NCI-H748 treated with DMSO at 0.1 percent for 48 hours (cell line): ENCODE results near the gene BMP2K.
"Not testable (repeated sequence)": the region's sequence is repeated elsewhere in the genome, so short reads cannot be mapped to it uniquely, and the experiment has no call there.

Source experiments
- DNase-seq: peaks from one replicate; lab custom pipeline; 2025; lab: John Stamatoyannopoulos, UW

The BMP2K gene

GRCh38 chr4:78864405-78865024 is 88.4 kb downstream of the BMP2K start:
- peak; percentile 62 for DNase-seq

- no peak for DNase-seq
Measured at GRCh38 chr4:78865451-78865850, 89.3 kb downstream of the BMP2K start.

- not testable (repeated sequence) for DNase-seq
Measured at GRCh38 chr4:78868712-78869111, 92.6 kb downstream of the BMP2K start.

- DNase-seq: no peak
Measured at GRCh38 chr4:78870056-78870455, 93.9 kb downstream of the BMP2K start.

GRCh38 chr4:78876568-78877320 is 100.6 kb downstream of the BMP2K start:
- no peak for DNase-seq

GRCh38 chr4:78878031-78878430 is 101.9 kb downstream of the BMP2K start:
- no peak for DNase-seq

- no peak for DNase-seq
Measured at GRCh38 chr4:78880874-78881492, 104.8 kb downstream of the BMP2K start.

- DNase-seq: no peak
Measured at GRCh38 chr4:78885598-78885997, 109.4 kb downstream of the BMP2K start.

GRCh38 chr4:78889955-78890354 is 113.8 kb downstream of the BMP2K start:
- DNase-seq: no peak

GRCh38 chr4:78899302-78899701 is 123.2 kb downstream of the BMP2K start:
- DNase-seq: no peak

- no peak for DNase-seq
Measured at GRCh38 chr4:78901882-78902281, 125.7 kb downstream of the BMP2K start.

- DNase-seq: no peak
Measured at GRCh38 chr4:78902298-78902697, 126.1 kb downstream of the BMP2K start.

- no peak for DNase-seq
Measured at GRCh38 chr4:78904143-78904542, 128.0 kb downstream of the BMP2K start.

- no peak for DNase-seq
Measured at GRCh38 chr4:78907638-78908037, 131.5 kb downstream of the BMP2K start.

GRCh38 chr4:78908974-78909373 is 132.8 kb downstream of the BMP2K start:
- DNase-seq: not testable (repeated sequence)

- DNase-seq: no peak
Measured at GRCh38 chr4:78910612-78911011, 134.5 kb downstream of the BMP2K start.

GRCh38 chr4:78922207-78922606 is 146.1 kb downstream of the BMP2K start:
- no peak for DNase-seq

- no peak for DNase-seq
Measured at GRCh38 chr4:78923464-78924312, 147.5 kb downstream of the BMP2K start.

- no peak for DNase-seq
Measured at GRCh38 chr4:78926826-78927225, 150.7 kb downstream of the BMP2K start.

GRCh38 chr4:78928835-78929234 is 152.7 kb downstream of the BMP2K start:
- DNase-seq: no peak

GRCh38 chr4:78930016-78930629 is 154.0 kb downstream of the BMP2K start:
- no peak for DNase-seq

GRCh38 chr4:78936989-78937388 is 160.8 kb downstream of the BMP2K start:
- DNase-seq: no peak
